ENCODE results near the gene FASTK.

The FASTK gene

DNA sequence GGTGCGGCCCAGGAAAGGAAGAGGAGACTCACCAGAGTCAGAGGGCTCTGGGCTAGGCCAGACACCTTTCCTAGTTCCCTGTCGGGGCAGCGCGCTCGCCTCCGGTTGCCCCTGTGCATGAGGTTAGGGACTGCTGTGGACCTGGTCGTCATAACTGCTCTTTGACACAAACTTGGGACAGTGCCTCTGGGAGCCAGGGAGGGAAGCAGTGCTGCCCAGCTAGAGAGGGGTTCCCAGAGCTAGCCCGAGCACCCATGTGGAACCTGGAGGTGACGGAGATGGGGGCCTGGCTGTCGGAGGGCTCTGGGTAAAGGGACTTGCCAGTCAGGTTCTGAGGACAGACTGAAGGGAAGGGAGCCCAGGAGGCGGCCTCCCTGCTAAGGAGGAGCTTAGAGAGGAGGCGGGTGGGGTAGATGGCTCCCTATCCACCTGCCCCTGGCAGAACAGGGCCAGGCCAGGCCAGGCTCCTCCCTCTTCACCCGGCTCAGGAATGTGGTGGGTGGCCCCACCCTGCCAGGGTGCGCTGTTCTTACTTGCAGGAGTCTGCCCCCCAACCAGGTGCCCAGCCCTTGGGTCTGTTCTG, 35.3 kb upstream of the FASTK start:
- Histone ChIP-seq H3K79me2 (ENCODE audit: insufficient read depth, low read length) (peaks cover 13% of the 10 kb centered on the region; the same call in 1 of the 2 replicates), H3K4me2 (ENCODE audit: low read depth, low read length, poor library complexity, severe bottlenecking) (no peak overlapping the region), H2AFZ (ENCODE audit: low read length) (no peak overlapping the region), H3K27me3 (ENCODE audit: insufficient read depth, low read length, poor library complexity, severe bottlenecking) (no peaks in the 10 kb centered on the region), H3K9me2 (replicated peaks; ENCODE audit: low read depth, low read length) (no peaks in the 10 kb centered on the region), H3K9me3 (ENCODE audit: insufficient read depth, low read depth, low read length) (no peaks in the 10 kb centered on the region), H3K9ac (ENCODE audit: low read depth, low read length, poor library complexity, severe bottlenecking) (no peak overlapping the region), H4K20me1 (ENCODE audit: insufficient read depth, low read length, poor library complexity, severe bottlenecking) (peaks cover 5% of the 10 kb centered on the region), H3K36me3 (ENCODE audit: insufficient read depth, low read length) (peaks cover 29% of the 10 kb centered on the region; the same call in 1 of the 2 replicates), H3F3A (ENCODE audit: low read depth) (no peaks in the 10 kb centered on the region), H3K4me1 (ENCODE audit: insufficient read depth, low read length, poor library complexity, severe bottlenecking) (no peaks in the 10 kb centered on the region), H3K4me3 (ENCODE audit: low read length, poor library complexity, severe bottlenecking) (no peak overlapping the region)
- TF ChIP-seq, protein P1, sequence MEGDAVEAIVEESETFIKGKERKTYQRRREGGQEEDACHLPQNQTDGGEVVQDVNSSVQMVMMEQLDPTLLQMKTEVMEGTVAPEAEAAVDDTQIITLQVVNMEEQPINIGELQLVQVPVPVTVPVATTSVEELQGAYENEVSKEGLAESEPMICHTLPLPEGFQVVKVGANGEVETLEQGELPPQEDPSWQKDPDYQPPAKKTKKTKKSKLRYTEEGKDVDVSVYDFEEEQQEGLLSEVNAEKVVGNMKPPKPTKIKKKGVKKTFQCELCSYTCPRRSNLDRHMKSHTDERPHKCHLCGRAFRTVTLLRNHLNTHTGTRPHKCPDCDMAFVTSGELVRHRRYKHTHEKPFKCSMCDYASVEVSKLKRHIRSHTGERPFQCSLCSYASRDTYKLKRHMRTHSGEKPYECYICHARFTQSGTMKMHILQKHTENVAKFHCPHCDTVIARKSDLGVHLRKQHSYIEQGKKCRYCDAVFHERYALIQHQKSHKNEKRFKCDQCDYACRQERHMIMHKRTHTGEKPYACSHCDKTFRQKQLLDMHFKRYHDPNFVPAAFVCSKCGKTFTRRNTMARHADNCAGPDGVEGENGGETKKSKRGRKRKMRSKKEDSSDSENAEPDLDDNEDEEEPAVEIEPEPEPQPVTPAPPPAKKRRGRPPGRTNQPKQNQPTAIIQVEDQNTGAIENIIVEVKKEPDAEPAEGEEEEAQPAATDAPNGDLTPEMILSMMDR (conservative IDR thresholded peaks at IDR 0.05; ENCODE audit: low read length): no peak
- TF ChIP-seq EZH2phosphoT487 (IDR thresholded peaks at IDR 0.05; ENCODE audit: borderline replicate concordance): no peak

DNA sequence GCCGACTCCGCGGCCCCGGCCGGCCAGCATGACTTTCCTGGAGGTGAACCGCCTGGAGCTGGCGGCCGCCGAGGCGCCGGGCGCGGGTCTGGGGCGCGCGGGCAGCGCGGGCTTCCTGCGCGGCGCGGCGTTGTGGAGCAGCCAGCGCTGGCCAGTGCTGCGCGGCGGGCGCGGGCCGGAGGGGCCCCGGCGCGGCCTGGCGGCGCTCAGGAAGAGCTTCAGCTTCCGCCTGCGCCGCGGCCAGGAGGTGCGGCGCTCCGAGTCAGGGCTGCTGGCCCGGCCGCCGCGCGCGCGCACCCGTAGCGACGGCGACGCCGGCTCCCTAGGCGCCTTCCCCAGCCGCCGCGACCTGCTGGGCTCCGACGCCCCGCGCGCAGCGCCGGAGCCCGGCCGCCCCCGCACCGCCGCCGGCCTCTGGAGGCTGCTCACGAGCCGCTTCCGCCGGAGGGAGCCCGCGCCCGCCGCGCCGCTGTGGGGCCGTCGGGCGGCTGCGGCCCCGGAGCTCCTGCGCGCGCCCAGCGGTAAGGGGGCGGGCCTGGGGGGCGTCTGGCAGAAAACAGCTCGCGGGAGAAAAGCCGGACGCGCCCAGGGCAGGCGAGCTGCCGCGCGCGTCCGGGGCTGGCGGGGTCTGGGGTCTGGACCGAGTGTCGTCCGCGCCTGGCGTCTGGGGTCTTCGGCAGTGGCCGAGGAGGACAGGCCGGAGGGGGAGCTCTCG, 34.7 kb upstream of the FASTK start:
- Histone ChIP-seq H3K4me1 (ENCODE audit: insufficient read depth, low read length, poor library complexity, severe bottlenecking) (no peaks in the 10 kb centered on the region), H4K20me1 (ENCODE audit: insufficient read depth, low read length, poor library complexity, severe bottlenecking) (peaks cover 12% of the 10 kb centered on the region), H3K36me3 (ENCODE audit: insufficient read depth, low read length) (peaks cover 23% of the 10 kb centered on the region; the same call in 1 of the 2 replicates), H3K9me3 (ENCODE audit: insufficient read depth, low read depth, low read length) (no peaks in the 10 kb centered on the region), H3F3A (ENCODE audit: low read depth) (no peaks in the 10 kb centered on the region), H3K79me2 (ENCODE audit: insufficient read depth, low read length) (peaks cover 13% of the 10 kb centered on the region; the same call in 1 of the 2 replicates), H3K9ac (ENCODE audit: low read depth, low read length, poor library complexity, severe bottlenecking) (no peak overlapping the region), H3K27me3 (ENCODE audit: insufficient read depth, low read length, poor library complexity, severe bottlenecking) (no peaks in the 10 kb centered on the region), H3K4me2 (ENCODE audit: low read depth, low read length, poor library complexity, severe bottlenecking) (no peak overlapping the region), H2AFZ (ENCODE audit: low read length) (no peak overlapping the region), H3K4me3 (ENCODE audit: low read length, poor library complexity, severe bottlenecking) (no peak overlapping the region), H3K9me2 (replicated peaks; ENCODE audit: low read depth, low read length) (no peaks in the 10 kb centered on the region)
- TF ChIP-seq, protein P1 (conservative IDR thresholded peaks at IDR 0.05; ENCODE audit: low read length): no peak
- no peak for TF ChIP-seq EZH2phosphoT487 (IDR thresholded peaks at IDR 0.05; ENCODE audit: borderline replicate concordance)

DNA sequence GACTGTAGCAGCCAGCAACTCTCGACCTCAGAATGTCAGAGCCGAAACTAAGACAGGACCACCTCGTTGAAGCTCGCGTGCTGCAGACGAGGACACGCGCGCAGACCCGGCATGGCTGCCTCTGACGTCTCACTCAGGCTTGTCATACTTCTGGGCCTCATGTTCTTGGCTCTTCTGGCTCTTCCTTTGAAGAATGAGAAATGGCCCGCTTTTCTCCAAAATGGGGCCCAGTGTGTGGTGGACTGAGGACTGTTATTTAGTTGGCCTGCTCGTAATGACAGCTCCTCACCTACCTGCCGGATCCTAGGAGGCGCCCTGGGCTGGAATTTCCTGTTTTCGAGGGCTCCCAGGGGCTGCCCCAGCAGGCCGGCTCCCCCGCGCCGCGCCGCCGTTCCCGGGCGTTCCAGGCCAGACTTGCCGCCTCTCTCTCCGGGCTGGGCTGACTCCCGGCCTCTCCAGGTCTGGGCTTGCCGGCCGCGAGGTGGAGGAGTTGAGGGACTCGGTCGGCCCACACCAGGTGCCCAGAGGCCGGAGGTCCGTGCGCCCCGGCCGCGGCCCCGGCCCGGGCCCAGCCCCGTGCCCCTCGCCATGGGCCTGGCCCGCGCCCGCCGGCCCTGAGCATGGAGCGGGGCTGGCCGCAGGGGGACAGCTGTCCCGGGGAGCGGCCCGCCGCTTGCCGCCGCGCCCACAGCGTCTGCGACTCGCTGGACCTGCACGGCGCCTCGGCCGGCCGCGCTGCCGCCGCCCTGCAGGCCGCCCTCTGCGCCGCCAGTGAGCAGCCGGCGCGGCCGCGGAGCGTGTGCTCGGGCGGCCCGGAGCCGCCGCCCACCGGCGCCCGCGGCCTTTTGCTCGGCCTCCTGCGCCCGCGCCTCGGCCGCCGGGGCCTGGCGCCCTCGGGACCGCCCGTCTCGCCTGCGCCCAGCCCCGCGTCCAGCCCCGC, 33.8 kb upstream of the FASTK start:
- Histone ChIP-seq H3K4me2 (ENCODE audit: low read depth, low read length, poor library complexity, severe bottlenecking) (no peak overlapping the region), H3K4me1 (ENCODE audit: insufficient read depth, low read length, poor library complexity, severe bottlenecking) (no peaks in the 10 kb centered on the region), H3K9me3 (ENCODE audit: insufficient read depth, low read depth, low read length) (no peaks in the 10 kb centered on the region), H3K9ac (ENCODE audit: low read depth, low read length, poor library complexity, severe bottlenecking) (no peak overlapping the region), H3K79me2 (ENCODE audit: insufficient read depth, low read length) (peaks cover 13% of the 10 kb centered on the region; the same call in 1 of the 2 replicates), H4K20me1 (ENCODE audit: insufficient read depth, low read length, poor library complexity, severe bottlenecking) (peaks cover 12% of the 10 kb centered on the region), H2AFZ (ENCODE audit: low read length) (no peak overlapping the region), H3F3A (ENCODE audit: low read depth) (no peaks in the 10 kb centered on the region), H3K27me3 (ENCODE audit: insufficient read depth, low read length, poor library complexity, severe bottlenecking) (no peaks in the 10 kb centered on the region), H3K36me3 (ENCODE audit: insufficient read depth, low read length) (peaks cover 15% of the 10 kb centered on the region; the same call in 1 of the 2 replicates), H3K9me2 (replicated peaks; ENCODE audit: low read depth, low read length) (no peaks in the 10 kb centered on the region), H3K4me3 (ENCODE audit: low read length, poor library complexity, severe bottlenecking) (no peak overlapping the region)
- no peak for TF ChIP-seq EZH2phosphoT487 (IDR thresholded peaks at IDR 0.05; ENCODE audit: borderline replicate concordance)
- TF ChIP-seq, protein P1 (conservative IDR thresholded peaks at IDR 0.05; ENCODE audit: low read length): no peak

Measured in Loucy (cell line).